GM12878 (cell line): ENCODE measurements around the gene NSL1. TPM values are rescaled to one million over a fixed set of nuclear protein-coding genes. Genes with fewer than 3 reads are reported as not detected.

ENCODE experiments used
- ATF3 ChIP-seq: IDR thresholded peaks from 2 replicates; pipeline ENCODE4 v1.6.1; 2011; ENCODE audit warnings: low read depth, mild to moderate bottlenecking, low read length, moderate library complexity, borderline replicate concordance; ENCODE audit errors: extremely low read depth
- BCL11A ChIP-seq: IDR thresholded peaks from 2 replicates; pipeline ENCODE4 v1.6.1; 2011; ENCODE audit warnings: low read depth, low read length
- CEBPB ChIP-seq, 2 experiments: fragments of 150-350 bp in 1 of 2; IDR thresholded peaks; 2 replicates each; pipeline ENCODE4 v1.6.1; 2012 to 2014; ENCODE audit warnings: low read depth in 2 of 2, low read length in 2 of 2, borderline replicate concordance in 1 of 2, inconsistent platforms in 1 of 2
- CREB1 ChIP-seq: IDR thresholded peaks from 2 replicates; pipeline ENCODE4 v1.6.1; 2012; ENCODE audit warnings: low read depth, mild to moderate bottlenecking, inconsistent platforms
- E2F8 ChIP-seq: fragments of 450-650 bp; IDR thresholded peaks from 2 replicates; pipeline ENCODE4 v1.6.1; 2018; ENCODE audit warnings: mild to moderate bottlenecking, low read depth, moderate library complexity; ENCODE audit not compliant: partially characterized antibody
- EZH2 ChIP-seq: IDR thresholded peaks from 2 replicates; pipeline ENCODE4 v1.6.1; 2012; ENCODE audit warnings: low read depth, mild to moderate bottlenecking, control low read depth, inconsistent platforms, low read length, borderline replicate concordance; ENCODE audit not compliant: control insufficient read depth
- GABPA ChIP-seq: IDR thresholded peaks from 2 replicates; pipeline ENCODE4 v1.6.1; 2014; ENCODE audit warnings: antibody characterized with exemption, low read depth, mild to moderate bottlenecking, inconsistent platforms
- IRF4 ChIP-seq: IDR thresholded peaks from 2 replicates; pipeline ENCODE4 v1.6.1; 2011; ENCODE audit warnings: low read depth, low read length
- JUNB ChIP-seq: IDR thresholded peaks from 2 replicates; pipeline ENCODE4 v1.6.1; 2016; ENCODE audit warnings: antibody characterized with exemption, mild to moderate bottlenecking
- MEF2A ChIP-seq: IDR thresholded peaks from 2 replicates; pipeline ENCODE4 v1.6.1; 2011; ENCODE audit warnings: low read depth, mild to moderate bottlenecking, low read length, moderate library complexity; ENCODE audit not compliant: insufficient read depth
- MXI1 ChIP-seq: fragments of 150-350 bp; IDR thresholded peaks from 2 replicates; pipeline ENCODE4 v1.6.1; 2011; ENCODE audit warnings: low read depth, mild to moderate bottlenecking, inconsistent platforms, low read length, improper control_type of control experiment
- NFYB ChIP-seq: IDR thresholded peaks from 2 replicates; pipeline ENCODE4 v1.6.1; 2011; ENCODE audit warnings: low read depth, mild to moderate bottlenecking, low read length, improper control_type of control experiment, moderate library complexity; ENCODE audit not compliant: insufficient read depth
- PAX5 ChIP-seq: IDR thresholded peaks from 2 replicates; pipeline ENCODE4 v1.6.1; 2011; ENCODE audit warnings: low read depth, low read length, borderline replicate concordance
- POLR2AphosphoS2 ChIP-seq: IDR thresholded peaks from 2 replicates; pipeline ENCODE4 v1.6.1; 2011; ENCODE audit warnings: low read depth, mild to moderate bottlenecking, low read length, improper control_type of control experiment, moderate library complexity
- POLR2AphosphoS5 ChIP-seq: IDR thresholded peaks from 2 replicates; pipeline ENCODE4 v1.6.1; 2011; ENCODE audit warnings: mild to moderate bottlenecking, low read length, inconsistent platforms
- PRDM15 ChIP-seq: fragments of 450-650 bp; formaldehyde crosslinking; IDR thresholded peaks from 2 replicates; pipeline ENCODE4 v1.4.0; 2020; ENCODE audit warnings: mild to moderate bottlenecking, moderate library complexity
- RAD21 ChIP-seq: IDR thresholded peaks from 2 replicates; pipeline ENCODE4 v1.6.1; 2011; ENCODE audit warnings: mild to moderate bottlenecking, low read depth, low read length, moderate library complexity; ENCODE audit not compliant: insufficient read depth
- RBBP5 ChIP-seq: fragments of 200-600 bp; sonication (generic); conservative IDR thresholded peaks from 2 replicates; pipeline ENCODE4 v1.6.1; 2016
- SREBF2 ChIP-seq: IDR thresholded peaks from 2 replicates; pipeline ENCODE4 v1.6.1; 2012; ENCODE audit warnings: mild to moderate bottlenecking, low read length
- SUPT20H ChIP-seq: IDR thresholded peaks from 2 replicates; pipeline ENCODE4 v1.6.1; 2011; ENCODE audit warnings: low read depth, mild to moderate bottlenecking, low read length, moderate library complexity, borderline replicate concordance; ENCODE audit not compliant: control insufficient read depth
- ZBED1 ChIP-seq: IDR thresholded peaks from 2 replicates; pipeline ENCODE4 v1.6.1; 2016; ENCODE audit warnings: borderline replicate concordance
- ZNF207 ChIP-seq: fragments of 450-650 bp; IDR thresholded peaks from 2 replicates; pipeline ENCODE4 v1.6.1; 2014; ENCODE audit warnings: antibody characterized with exemption, mild to moderate bottlenecking, borderline replicate concordance
- polyA plus RNA-seq, 11 experiments: library from polyadenylated mRNA; depleted of rRNA in 4 of 11; unstranded in 6 of 11; stranded (reverse) in 5 of 11; fragments of >200 nt; fragmentation: Nextera tagmentation in 4 of 11; fragmentation: Illumina TruSeq in 1 of 11; extraction: Ambion mirVana in 4 of 11; extraction: Trizol in 1 of 11; gene quantifications; 1 replicate in 1 of 11; 2 replicates in 10 of 11; pipeline versions ENCODE4 v1.2.1 to v1.2.3, GENCODE V29; 2011 to 2016; ENCODE audit warnings: inconsistent platforms in 2 of 11, missing spikeins in 2 of 11, low read depth in 1 of 11
- total RNA-seq, 4 experiments: library from RNA; depleted of rRNA in 3 of 4; stranded (reverse); fragments of >200 nt in 3 of 4; fragmentation: Illumina TruSeq in 1 of 4; extraction: Trizol in 1 of 4; gene quantifications; 2 replicates each; pipeline versions ENCODE4 v1.2.1 to v1.2.3, GENCODE V29; 2013 to 2021

Gene NSL1
- total and polyA plus RNA-seq, 10 of the 15 experiments (the other 5 are each of a cell fraction or from before 2014, with no cell fraction given): 36.7 to 74.2 (median 46.4) TPM

- no peak for TF ChIP-seq PRDM15 (CRISPR knock-in tag)
- peak; percentile 98 for TF ChIP-seq POLR2AphosphoS5
- TF ChIP-seq IRF4: peak; percentile 88
- peak; percentile 97 for TF ChIP-seq GABPA
- TF ChIP-seq CREB1: peak; percentile 82
- peak; percentile 71 for TF ChIP-seq E2F8
- TF ChIP-seq ATF3: no peak
- no peak for TF ChIP-seq PAX5
- peak; percentile 57; the same call in 1 of the 2 replicates for TF ChIP-seq ZBED1
- no peak for TF ChIP-seq EZH2
- TF ChIP-seq RAD21: no peak
- peak in 1 of 2 experiments; percentile 29; a peak in 1 of 4 replicates for TF ChIP-seq CEBPB (IDR thresholded peaks at IDR 0.05; ENCODE audit: borderline replicate concordance in 1 of 2, low read depth in 2 of 2, low read length in 2 of 2)
- no peak for TF ChIP-seq JUNB
- TF ChIP-seq MXI1: peak; percentile 91
- TF ChIP-seq BCL11A: no peak
- no peak for TF ChIP-seq NFYB
- 0 out of 2 replicates have a peak, but pooled peaks have one; percentile 67 for TF ChIP-seq MEF2A
- TF ChIP-seq SREBF2: no peak
- TF ChIP-seq ZNF207: peak; percentile 98
- no peak for TF ChIP-seq SUPT20H
- TF ChIP-seq POLR2AphosphoS2: peak; percentile 84; the same call in 1 of the 2 replicates
- TF ChIP-seq RBBP5: peak; percentile 50; the same call in 1 of the 2 replicates
Observed at GRCh38 chr1:212791676-212792395, at the start of gene NSL1, which contains the start of gene TATDN3 (continued).
